Posterior cingulate gyrus (tissue), 11 donors: ENCODE data around the gene MORN1.
A peak's percentile ranks its signal among the peaks of the same experiment; 100 is the strongest.

ENCODE experiments used
- DNase-seq, 10 donors: peaks; one replicate each; pipeline versions ENCODE4 v3.0.0 to v3.0.0-alpha.2; 2020 to 2021; ENCODE audit warnings: mixed read lengths in 3 of 10
- intact Hi-C: fragments of 100-400 bp; cut with DNase I; formaldehyde crosslinking; loops from one replicate; pipeline ENCODE4 v1.15.1; 2023

Gene MORN1

GRCh38 chr1:2377751-2378440, 13.5 kb downstream of the MORN1 start:
- intact Hi-C loops = no loop called here

DNA sequence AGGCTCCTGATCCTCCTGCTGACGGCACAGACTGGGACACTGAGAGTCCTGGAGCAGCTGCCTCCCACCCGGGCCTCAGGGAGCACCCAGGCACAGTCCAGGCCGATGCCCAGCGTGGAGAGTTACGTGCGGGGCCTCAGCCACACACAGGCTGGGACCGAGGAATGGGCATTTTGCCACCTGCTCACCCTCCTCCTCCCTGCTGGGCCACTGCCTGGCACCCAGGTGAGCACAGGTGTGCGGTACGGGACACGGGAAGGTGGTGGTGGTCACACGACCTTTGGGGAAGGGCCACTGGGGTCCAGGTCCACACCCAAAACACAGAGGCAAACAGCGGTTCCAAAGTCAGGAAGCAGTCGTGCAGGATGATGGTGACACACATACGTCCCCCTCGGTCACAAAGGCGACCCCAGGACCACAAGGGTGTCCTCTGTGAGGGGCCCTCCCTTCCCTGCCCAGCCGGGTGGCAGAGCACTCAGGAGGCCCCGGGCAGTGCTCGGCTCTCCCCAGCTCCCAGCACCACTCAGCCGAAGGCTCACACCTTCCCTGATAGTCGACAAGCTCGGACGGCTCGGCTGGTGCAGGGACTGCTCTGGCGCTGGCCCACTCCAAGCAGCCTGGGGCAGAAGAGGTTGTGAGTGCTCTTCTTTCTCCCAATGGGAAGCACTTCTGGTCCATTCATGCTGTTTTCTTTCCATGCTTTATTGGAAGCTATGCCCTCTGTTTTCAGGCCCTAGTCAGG, 14.3 kb downstream of the MORN1 start:
- intact Hi-C loops = no loop called here
- DNase-seq = peak in 3 of 10 donors; percentile 52 to 69 (median 67)

More at GRCh38 chr1:2377751-2378440, 13.5 kb downstream of the MORN1 start:
- DNase-seq = peak in 2 of 10 donors; percentile 48 to 56

- DNase-seq = peak in 3 of 10 donors; percentile 35 to 74 (median 59)
- intact Hi-C loops = no loop called here
Observed at GRCh38 chr1:2376261-2376741, 15.1 kb downstream of the MORN1 start.

- no peak for DNase-seq
- intact Hi-C loops = no loop called here
Observed at GRCh38 chr1:2375923-2376260, 15.5 kb downstream of the MORN1 start.

- intact Hi-C loops = no loop called here
- DNase-seq = peak in 4 of 10 donors; percentile 8 to 81 (median 62)
Observed at GRCh38 chr1:2375246-2375922, 16.0 kb downstream of the MORN1 start.

- intact Hi-C loops = no loop called here
- peak in 3 of 10 donors; percentile 57 to 66 (median 60) for DNase-seq
Observed at GRCh38 chr1:2374252-2375155, 16.9 kb downstream of the MORN1 start.

- DNase-seq = peak in 4 of 10 donors; percentile 2 to 80 (median 55)
- intact Hi-C loops = no loop called here
Observed at GRCh38 chr1:2373551-2374251, 17.7 kb downstream of the MORN1 start.

GRCh38 chr1:2372551-2373490, 18.5 kb downstream of the MORN1 start:
- intact Hi-C loops = no loop called here

DNA sequence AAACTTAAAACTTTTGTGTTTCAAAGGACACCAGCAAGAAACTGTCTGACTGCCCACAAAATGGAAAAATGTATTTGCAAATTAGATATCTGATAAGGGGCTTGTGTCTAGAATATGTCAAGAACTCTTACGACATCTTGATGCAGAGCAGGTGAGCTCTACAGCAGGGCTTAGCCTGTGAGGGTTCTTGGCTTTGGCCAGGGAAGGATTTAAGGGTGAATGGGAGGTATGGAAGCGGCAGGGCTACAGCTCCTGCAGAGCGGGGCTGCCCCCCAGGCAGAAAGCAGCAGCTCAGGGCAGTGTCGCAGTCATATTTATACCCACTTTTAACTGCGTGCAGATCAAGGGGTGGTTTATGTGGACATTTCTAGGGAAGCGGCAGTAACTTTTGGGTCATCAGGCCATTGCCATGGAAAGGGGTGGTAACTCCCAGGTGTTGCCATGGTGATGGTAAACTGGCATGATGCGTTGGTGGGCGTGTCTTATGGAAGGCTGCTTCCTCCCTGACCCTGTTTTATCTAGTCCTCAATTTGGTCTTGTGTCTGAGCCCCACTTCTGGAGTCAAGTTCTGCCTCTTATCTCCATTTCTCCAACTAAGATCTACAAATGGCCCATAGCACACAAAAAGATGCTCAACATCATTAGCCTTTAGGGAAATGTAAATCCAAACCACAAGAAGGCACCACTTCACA, 23.2 kb downstream of the MORN1 start:
- DNase-seq = peak in 2 of 10 donors; percentile 24 to 28
- intact Hi-C loops = no loop called here

More at GRCh38 chr1:2372551-2373490, 18.5 kb downstream of the MORN1 start:
- peak in 5 of 10 donors; percentile 1 to 84 (median 52) for DNase-seq

DNA sequence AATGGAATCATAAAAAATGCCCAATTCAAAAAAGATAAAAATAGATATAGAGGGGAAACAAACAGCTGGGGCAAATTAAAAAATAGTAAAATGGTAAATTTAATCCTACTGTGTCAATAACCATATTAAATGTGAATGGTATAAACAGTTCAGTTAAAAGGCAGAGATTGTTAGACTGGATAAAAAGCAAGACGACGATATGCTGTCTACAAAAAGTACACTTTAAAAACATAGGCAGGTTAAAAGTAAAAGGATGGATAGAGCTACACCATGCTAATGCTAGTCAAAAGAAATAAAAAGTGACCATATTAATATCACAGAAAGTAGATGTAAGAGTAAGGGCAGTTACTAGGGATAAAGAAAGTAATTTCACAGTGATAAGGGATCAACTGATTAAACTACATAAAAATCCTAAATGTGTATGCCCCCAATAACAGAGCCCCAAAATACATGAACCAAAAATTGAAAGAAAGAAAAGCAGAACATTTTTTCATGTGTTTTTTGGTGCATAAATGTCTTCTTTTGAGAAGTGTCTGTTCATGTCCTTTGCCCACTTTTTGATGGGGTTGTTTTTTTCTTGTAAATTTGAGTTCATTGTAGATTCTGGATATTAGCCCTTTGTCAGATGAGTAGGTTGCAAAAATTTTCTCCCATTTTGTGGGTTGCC, 27.4 kb downstream of the MORN1 start:
- no peak for DNase-seq
- intact Hi-C loops = no loop called here

DNA sequence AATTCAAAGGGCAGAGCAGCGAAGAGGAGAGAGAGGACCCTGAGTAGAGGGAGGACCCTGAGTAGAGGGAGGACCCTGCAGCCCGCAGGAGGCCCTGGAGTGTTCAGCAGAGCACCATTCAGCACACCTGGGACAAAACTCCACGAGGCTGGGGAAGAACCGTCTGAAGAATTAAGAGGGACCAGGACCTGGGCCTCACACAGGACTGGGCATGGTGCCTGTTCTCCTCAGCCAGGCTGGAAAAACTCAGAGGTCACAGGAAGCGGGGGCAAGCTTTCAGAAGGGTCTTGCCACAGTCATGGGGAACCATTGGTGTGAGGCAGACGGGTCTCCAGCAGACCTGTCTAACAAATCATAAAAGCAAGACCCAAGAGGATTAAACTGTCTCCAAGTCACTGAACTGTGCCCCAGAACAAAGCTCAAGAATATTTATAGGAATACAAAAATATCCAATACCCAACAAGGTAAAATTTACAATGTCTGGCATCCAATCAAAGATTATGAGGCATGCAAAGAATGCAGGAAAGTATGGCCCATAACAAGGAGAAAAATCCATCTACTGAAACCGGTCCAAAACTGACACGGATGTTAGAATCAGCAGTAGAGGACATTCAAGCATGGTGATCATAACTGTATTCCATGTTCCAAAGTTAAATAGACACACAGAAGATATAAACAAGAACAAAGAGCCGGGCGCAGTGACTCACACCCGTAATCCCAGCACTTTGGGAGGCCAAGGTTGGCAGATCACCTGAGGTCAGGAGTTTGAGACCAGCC, 30.6 kb downstream of the MORN1 start:
- intact Hi-C loops = no loop called here
- peak in 5 of 10 donors; percentile 1 to 35 (median 15) for DNase-seq

- intact Hi-C loops = no loop called here
- DNase-seq = peak in 5 of 10 donors; percentile 3 to 70 (median 49)
Observed at GRCh38 chr1:2358651-2359640, 32.4 kb downstream of the MORN1 start.

GRCh38 chr1:2358072-2358471, 33.3 kb downstream of the MORN1 start:
- peak in 4 of 10 donors; percentile 3 to 65 (median 27) for DNase-seq
- intact Hi-C loops = no loop called here

GRCh38 chr1:2356911-2357845, 34.2 kb downstream of the MORN1 start:
- peak in 5 of 10 donors; percentile 3 to 74 (median 63) for DNase-seq
- intact Hi-C loops = no loop called here
